Measurements from ENCODE around the gene ALG2. TPM values are rescaled to one million over a fixed set of nuclear protein-coding genes. Genes with fewer than 3 reads are reported as not detected.

The ALG2 gene
- total RNA-seq, 4 donors from 2014 or later = 7.9 to 38.4 (median 22.3) TPM

- in situ Hi-C loops (cut with MboI; ENCODE audit: low pct_ligation_motif_present in 1 of 4, low pct_unique_long_range_greater_than_20kb in 1 of 4, low sequenced_read_pairs in 3 of 4) = loop anchor here in 1 of 4 donors (25.0 kb wide), 1 partner anchor 832 kb away; no protein-coding TSS in a partner anchor
Measured at GRCh38 chr9:99180662-99181061, 41.1 kb downstream of the ALG2 start.

DNA sequence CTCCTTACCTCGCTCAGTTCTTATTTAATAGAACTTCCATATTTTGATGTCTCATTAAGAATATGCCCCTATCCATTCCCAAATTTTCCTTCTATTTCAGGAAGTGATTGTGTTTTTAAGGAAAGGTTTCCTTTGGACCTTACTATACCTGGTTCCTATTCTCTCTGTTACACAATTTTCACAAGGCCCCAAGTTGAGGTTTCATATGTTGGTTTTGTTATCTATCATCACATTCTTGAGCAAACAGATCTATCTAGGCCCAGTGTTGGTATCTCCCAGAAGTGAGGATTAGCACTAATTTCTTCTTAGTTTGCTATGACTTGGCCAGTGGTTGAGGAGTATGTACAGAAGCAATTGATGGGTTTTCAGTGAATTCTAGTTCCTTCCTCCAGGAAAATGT lies 41.5 kb downstream of the ALG2 start:
- intact Hi-C loops (cut with DNase I; ENCODE audit: low total_unique reads) (no loop called here), in situ Hi-C loops (cut with MboI; ENCODE audit: low pct_ligation_motif_present in 1 of 4, low pct_unique_long_range_greater_than_20kb in 1 of 4, low sequenced_read_pairs in 3 of 4) (loop anchor here in 1 of 4 donors (25.0 kb wide), 1 partner anchor 832 kb away; no protein-coding TSS in a partner anchor)
- WGBS, 2 donors (ENCODE audit: low coverage in 1 of 2) = 89 to 95% methylated on average over 1 of the region's 1 CpG
- Histone ChIP-seq H3K27me3 (no peaks in the 10 kb centered on the region), H3K27ac (no peak overlapping the region), H3K9me3 (no peaks in the 10 kb centered on the region), H3K36me3 (no peaks in the 10 kb centered on the region), H3K4me3 (no peak overlapping the region), H3K4me1 (peaks cover 4 to 10% (median 5%) of the 10 kb centered on the region in 4 donors)
- no peak for DNase-seq
- no peak for TF ChIP-seq EP300 (IDR thresholded peaks at IDR 0.05; ENCODE audit: low read depth)
- no peak for TF ChIP-seq POLR2A (IDR thresholded peaks at IDR 0.05)
- TF ChIP-seq, protein P1, sequence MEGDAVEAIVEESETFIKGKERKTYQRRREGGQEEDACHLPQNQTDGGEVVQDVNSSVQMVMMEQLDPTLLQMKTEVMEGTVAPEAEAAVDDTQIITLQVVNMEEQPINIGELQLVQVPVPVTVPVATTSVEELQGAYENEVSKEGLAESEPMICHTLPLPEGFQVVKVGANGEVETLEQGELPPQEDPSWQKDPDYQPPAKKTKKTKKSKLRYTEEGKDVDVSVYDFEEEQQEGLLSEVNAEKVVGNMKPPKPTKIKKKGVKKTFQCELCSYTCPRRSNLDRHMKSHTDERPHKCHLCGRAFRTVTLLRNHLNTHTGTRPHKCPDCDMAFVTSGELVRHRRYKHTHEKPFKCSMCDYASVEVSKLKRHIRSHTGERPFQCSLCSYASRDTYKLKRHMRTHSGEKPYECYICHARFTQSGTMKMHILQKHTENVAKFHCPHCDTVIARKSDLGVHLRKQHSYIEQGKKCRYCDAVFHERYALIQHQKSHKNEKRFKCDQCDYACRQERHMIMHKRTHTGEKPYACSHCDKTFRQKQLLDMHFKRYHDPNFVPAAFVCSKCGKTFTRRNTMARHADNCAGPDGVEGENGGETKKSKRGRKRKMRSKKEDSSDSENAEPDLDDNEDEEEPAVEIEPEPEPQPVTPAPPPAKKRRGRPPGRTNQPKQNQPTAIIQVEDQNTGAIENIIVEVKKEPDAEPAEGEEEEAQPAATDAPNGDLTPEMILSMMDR (IDR thresholded peaks at IDR 0.05) = no peak
- TF ChIP-seq POLR2AphosphoS5 (IDR thresholded peaks at IDR 0.05) = no peak

More at GRCh38 chr9:99180662-99181061, 41.1 kb downstream of the ALG2 start:
- TF ChIP-seq EP300 (IDR thresholded peaks at IDR 0.05; ENCODE audit: low read depth) (no peak), POLR2AphosphoS5 (IDR thresholded peaks at IDR 0.05) (no peak), POLR2A (IDR thresholded peaks at IDR 0.05) (no peak)
- TF ChIP-seq, protein P1 (IDR thresholded peaks at IDR 0.05) = no peak
- H3K4me3 ChIP-seq = no peak overlapping the region
- no peak overlapping the region for H3K27ac ChIP-seq
- WGBS, 2 donors (ENCODE audit: low coverage in 1 of 2) = 84 to 85% methylated on average over 6 to 9 of the region's 9 CpGs
- no peaks in the 10 kb centered on the region for H3K36me3 ChIP-seq
- H3K27me3 ChIP-seq = no peaks in the 10 kb centered on the region
- intact Hi-C loops (cut with DNase I; ENCODE audit: low total_unique reads) = no loop called here
- no peaks in the 10 kb centered on the region for H3K9me3 ChIP-seq
- peaks cover 4 to 10% (median 5%) of the 10 kb centered on the region in 4 donors for H3K4me1 ChIP-seq
- no peak for DNase-seq

DNA sequence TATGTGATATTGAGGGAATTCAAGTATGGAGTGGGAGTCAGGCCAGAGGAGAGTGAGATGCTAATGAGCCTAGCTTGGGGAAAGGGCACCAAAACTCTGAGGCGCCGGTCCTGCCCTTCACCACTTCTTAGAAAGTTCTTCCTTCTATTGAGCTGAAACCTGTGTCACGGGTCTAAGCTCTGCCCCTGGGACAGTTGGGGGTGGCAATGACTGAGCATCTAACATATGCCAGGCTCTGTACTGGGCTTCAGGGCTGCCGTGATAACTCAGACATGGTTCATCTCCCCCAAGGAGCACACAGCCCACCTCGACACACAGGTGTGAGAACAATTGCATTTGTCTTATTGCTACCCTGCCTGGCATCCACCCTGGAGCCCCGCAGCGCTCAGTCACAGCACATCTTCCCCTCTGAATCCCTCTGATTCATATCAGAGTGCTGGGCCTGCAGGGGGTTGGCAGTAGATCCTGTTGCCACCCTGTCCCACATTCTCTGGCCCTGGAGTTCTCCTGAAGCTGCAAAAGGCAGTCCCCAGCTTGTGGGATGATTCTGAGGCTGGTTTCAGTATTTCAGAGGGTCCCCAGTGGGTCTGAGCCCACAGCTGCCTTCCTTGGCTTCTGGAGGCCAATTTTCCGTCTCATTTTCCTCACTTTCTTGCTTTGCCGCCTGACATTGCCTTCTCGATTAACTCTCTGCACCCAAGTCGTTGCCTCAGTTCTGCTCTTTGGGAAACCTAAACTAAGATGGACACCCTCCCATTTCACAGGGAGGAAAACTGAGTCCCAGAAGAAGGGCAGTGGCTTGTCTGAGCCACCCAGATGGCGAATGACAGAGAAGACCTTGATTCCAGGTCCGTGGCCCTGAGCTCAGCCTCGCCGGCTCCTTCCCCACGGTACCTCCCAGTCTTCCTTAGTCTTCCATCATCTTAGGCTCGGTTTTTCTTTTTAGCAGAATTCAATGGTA lies 42.5 kb downstream of the ALG2 start:
- Histone ChIP-seq H3K27me3 (no peaks in the 10 kb centered on the region), H3K4me1 (peaks cover 0 to 4% (median 2%) of the 10 kb centered on the region in 4 donors), H3K36me3 (no peaks in the 10 kb centered on the region), H3K9me3 (no peaks in the 10 kb centered on the region), H3K4me3 (no peak overlapping the region), H3K27ac (no peak overlapping the region)
- intact Hi-C loops (cut with DNase I; ENCODE audit: low total_unique reads) (loop anchor here (2.0 kb wide), 1 partner anchor 38 kb away; no protein-coding TSS in a partner anchor), in situ Hi-C loops (cut with MboI; ENCODE audit: low pct_ligation_motif_present in 1 of 4, low pct_unique_long_range_greater_than_20kb in 1 of 4, low sequenced_read_pairs in 3 of 4) (loop anchor here in 1 of 4 donors (25.0 kb wide), 1 partner anchor 833 kb away; no protein-coding TSS in a partner anchor)
- no peak for TF ChIP-seq POLR2AphosphoS5 (IDR thresholded peaks at IDR 0.05)
- TF ChIP-seq POLR2A (IDR thresholded peaks at IDR 0.05) = no peak
- TF ChIP-seq, protein P1 (IDR thresholded peaks at IDR 0.05) = no peak
- no peak for TF ChIP-seq EP300 (IDR thresholded peaks at IDR 0.05; ENCODE audit: low read depth)
- WGBS, 2 donors (ENCODE audit: low coverage in 1 of 2) = 94 to 96% methylated on average over 9 to 17 of the region's 17 CpGs
- DNase-seq = no peak
